GM10847 (cell line): ENCODE data around the gene DBH.

Source experiments
- POLR2A ChIP-seq: IDR thresholded peaks from 2 replicates; pipeline ENCODE4 v1.6.1; 2011; ENCODE audit not compliant: insufficient read length; ENCODE audit errors: extremely low read depth

DBH gene

GRCh38 chr9:133658442-133659431 lies 22.6 kb downstream of the DBH start:
- no peak for TF ChIP-seq POLR2A

- TF ChIP-seq POLR2A = no peak
Observed at GRCh38 chr9:133659516-133659915, 23.4 kb downstream of the DBH start.

- no peak for TF ChIP-seq POLR2A
Observed at GRCh38 chr9:133661846-133662540, 25.8 kb downstream of the DBH start.

- no peak for TF ChIP-seq POLR2A
Observed at GRCh38 chr9:133664173-133665050, 28.2 kb downstream of the DBH start.

- TF ChIP-seq POLR2A = no peak
Observed at GRCh38 chr9:133665096-133665495, 28.9 kb downstream of the DBH start.

- no peak for TF ChIP-seq POLR2A
Observed at GRCh38 chr9:133665535-133665934, 29.4 kb downstream of the DBH start.

GRCh38 chr9:133666387-133666786 lies 30.2 kb downstream of the DBH start:
- no peak for TF ChIP-seq POLR2A

- no peak for TF ChIP-seq POLR2A
Observed at GRCh38 chr9:133666845-133667244, 30.7 kb downstream of the DBH start.

GRCh38 chr9:133667759-133668450 lies 31.7 kb downstream of the DBH start:
- no peak for TF ChIP-seq POLR2A

GRCh38 chr9:133669182-133669801 lies 33.1 kb downstream of the DBH start:
- TF ChIP-seq POLR2A = no peak

GRCh38 chr9:133670466-133670865 lies 34.3 kb downstream of the DBH start:
- no peak for TF ChIP-seq POLR2A

- no peak for TF ChIP-seq POLR2A
Observed at GRCh38 chr9:133671371-133671770, 35.2 kb downstream of the DBH start.

GRCh38 chr9:133672503-133673257 lies 36.5 kb downstream of the DBH start:
- TF ChIP-seq POLR2A = no peak
